ENCODE results near the gene DNAH2. TPM values are rescaled to one million over a fixed set of nuclear protein-coding genes. Genes with fewer than 3 reads are reported as not detected.
A peak's percentile ranks its signal among the peaks of the same experiment; 100 is the strongest.

Gene DNAH2
- total RNA-seq, 2 experiments from 2014 or later, result not detected

- H3K4me2 ChIP-seq (ENCODE audit: low read length), result no peak overlapping the region
- no peak overlapping the region for H2AFZ ChIP-seq (ENCODE audit: low read length)
- BruUV-seq (replicated peaks), result no TSS peak
- H3K9me2 ChIP-seq (ENCODE audit: insufficient read depth, low read length), result no peaks in the 10 kb centered on the region
- no peaks in the 10 kb centered on the region for H3K9me3 ChIP-seq (ENCODE audit: low read length)
- no peak overlapping the region for H3K27ac ChIP-seq (ENCODE audit: low read depth, low read length, poor library complexity, severe bottlenecking)
- no peak for DNase-seq (ENCODE audit: low spot score)
- POLR2A ChIA-PET, result no interaction called here
- H4K20me1 ChIP-seq (ENCODE audit: insufficient read depth, low read length), result peaks cover 8% of the 10 kb centered on the region; the same call in 1 of the 2 replicates
- peaks cover 25% of the 10 kb centered on the region for H3K79me2 ChIP-seq (ENCODE audit: insufficient read depth, low read depth, low read length)
- TF ChIP-seq CTCF (conservative IDR thresholded peaks at IDR 0.05; ENCODE audit: low read length) (no peak), EZH2phosphoT487 (IDR thresholded peaks at IDR 0.05; ENCODE audit: borderline replicate concordance, low read depth, low read length) (no peak)
- intact Hi-C loops (cut with micrococcal nuclease; ENCODE audit: unreplicated experiment), result no loop called here
- peaks cover 39% of the 10 kb centered on the region for H3K4me1 ChIP-seq (ENCODE audit: insufficient read depth, low read length, poor library complexity, severe bottlenecking)
- CTCF ChIA-PET (ENCODE audit: unreplicated experiment), result no interaction called here
- no peak overlapping the region for H3K4me3 ChIP-seq (ENCODE audit: low read depth, low read length, poor library complexity, severe bottlenecking)
- peaks cover 75% of the 10 kb centered on the region for H3K36me3 ChIP-seq (ENCODE audit: insufficient read depth, low read length)
Measured at GRCh38 chr17:7854078-7854777, 136.7 kb downstream of the DNAH2 start.

GRCh38 chr17:7854851-7855659 is 137.5 kb downstream of the DNAH2 start, which contains the start of gene TMEM88:
TSS of gene TMEM88 (plus strand) at chr17:7855066. CDS start at chr17:7855075, 9 bp downstream.
- Histone ChIP-seq H3K9me2 (ENCODE audit: insufficient read depth, low read length) (no peaks in the 10 kb centered on the region), H3K27ac (ENCODE audit: low read depth, low read length, poor library complexity, severe bottlenecking) (peak within 1 kb of the TSS; percentile 86), H3K4me1 (ENCODE audit: insufficient read depth, low read length, poor library complexity, severe bottlenecking) (peaks cover 47% of the 10 kb centered on the region), H3K4me3 (ENCODE audit: low read depth, low read length, poor library complexity, severe bottlenecking) (peak within 1 kb of the TSS; percentile 86), H2AFZ (ENCODE audit: low read length) (no peak within 1 kb of the TSS), H4K20me1 (ENCODE audit: insufficient read depth, low read length) (peaks cover 8% of the 10 kb centered on the region; the same call in 1 of the 2 replicates), H3K9me3 (ENCODE audit: low read length) (no peaks in the 10 kb centered on the region), H3K4me2 (ENCODE audit: low read length) (peak within 1 kb of the TSS; percentile 91), H3K79me2 (ENCODE audit: insufficient read depth, low read depth, low read length) (peaks cover 33% of the 10 kb centered on the region), H3K36me3 (ENCODE audit: insufficient read depth, low read length) (peaks cover 75% of the 10 kb centered on the region)
- CTCF ChIA-PET (ENCODE audit: unreplicated experiment), result interaction anchor here (0.6 kb wide), 2 partner anchors 18 to 53 kb away, joined by 6 to 7 read pairs; no protein-coding TSS in a partner anchor
- no peak for DNase-seq (ENCODE audit: low spot score)
- intact Hi-C loops (cut with micrococcal nuclease; ENCODE audit: unreplicated experiment), result no loop called here
- no TSS peak for BruUV-seq (replicated peaks)
- POLR2A ChIA-PET, result no interaction called here
- TF ChIP-seq EZH2phosphoT487 (IDR thresholded peaks at IDR 0.05; ENCODE audit: borderline replicate concordance, low read depth, low read length) (no peak), CTCF (conservative IDR thresholded peaks at IDR 0.05; ENCODE audit: low read length) (no peak)
